HG03108 (cell line): ENCODE results near the gene FOXI1.

Experiments
- ATAC-seq: cut with Tn5 transposase; IDR thresholded peaks from one replicate; pipeline ENCODE4 v1.9.1; 2021; ENCODE audit warnings: moderate library complexity; ENCODE audit not compliant: unreplicated experiment

FOXI1 gene

GRCh38 chr5:170148430-170149205 lies 42.9 kb downstream of the FOXI1 start:
- no peak for ATAC-seq

GRCh38 chr5:170149206-170149515 lies 43.5 kb downstream of the FOXI1 start:
- no peak for ATAC-seq

- no peak for ATAC-seq
Observed at GRCh38 chr5:170150713-170151096, 45.0 kb downstream of the FOXI1 start.

GRCh38 chr5:170151097-170151831 lies 45.6 kb downstream of the FOXI1 start:
- ATAC-seq = no peak

- no peak for ATAC-seq
Observed at GRCh38 chr5:170152767-170153166, 47.1 kb downstream of the FOXI1 start.

- ATAC-seq = no peak
Observed at GRCh38 chr5:170154297-170154696, 48.6 kb downstream of the FOXI1 start.

GRCh38 chr5:170154744-170155143 lies 49.0 kb downstream of the FOXI1 start:
- no peak for ATAC-seq

GRCh38 chr5:170155771-170156170 lies 50.1 kb downstream of the FOXI1 start:
- no peak for ATAC-seq

GRCh38 chr5:170159101-170159698 lies 53.5 kb downstream of the FOXI1 start:
- ATAC-seq = no peak
